Measurements from ENCODE around the gene GULP1. TPM values are rescaled to one million over a fixed set of nuclear protein-coding genes. Genes with fewer than 3 reads are reported as not detected.

The GULP1 gene
- total and polyA plus RNA-seq, 10 of the 15 experiments (the other 5 are each of a cell fraction or from before 2014, with no cell fraction given) = 0.02 to 1.3 (median 0.15) TPM; not detected in 5

- Histone ChIP-seq H3K27ac (ENCODE audit: control insufficient read depth, insufficient read depth) (no peak overlapping the region), H3K36me3 (ENCODE audit: control insufficient read depth in 2 of 2, insufficient read depth in 2 of 2, low read length in 1 of 2) (no peaks in the 10 kb centered on the region), H4K20me1 (ENCODE audit: control insufficient read depth, insufficient read depth) (no peaks in the 10 kb centered on the region), H3K27me3 (replicated peaks in 1 of 2; ENCODE audit: control insufficient read depth in 2 of 2, insufficient read depth in 2 of 2, low read length in 1 of 2) (no peaks in the 10 kb centered on the region), H2AFZ (ENCODE audit: control insufficient read depth, low read depth, low read length) (no peak overlapping the region), H3K9me3 (replicated peaks; ENCODE audit: control insufficient read depth, insufficient read depth, low read length) (no peaks in the 10 kb centered on the region), H3K9ac (ENCODE audit: control insufficient read depth, insufficient read depth, low read length) (no peak overlapping the region), H3K4me2 (ENCODE audit: control insufficient read depth, insufficient read depth) (no peak overlapping the region), H3K79me2 (ENCODE audit: control insufficient read depth, insufficient read depth, low read length) (no peaks in the 10 kb centered on the region), H3K4me1 (ENCODE audit: control insufficient read depth, insufficient read depth, low read length) (no peaks in the 10 kb centered on the region), H3K4me3 (no peak overlapping the region)
- ChIA-PET POLR2A (no interaction called here), CTCF (no interaction called here), SMC1A (ENCODE audit: uncharacterized antibody, unreplicated experiment) (no interaction called here), RAD21 (ENCODE audit: unreplicated experiment) (no interaction called here)
- in situ Hi-C loops (cut with MboI) (no loop called here), intact Hi-C loops (cut with micrococcal nuclease; ENCODE audit: unreplicated experiment) (no loop called here)
- no peak for FAIRE-seq
- TF ChIP-seq SMC3 (IDR thresholded peaks at IDR 0.05; ENCODE audit: borderline replicate concordance, low read length) (no peak), MEF2B (IDR thresholded peaks at IDR 0.05; ENCODE audit: partially characterized antibody, poor library complexity, severe bottlenecking) (no peak), NR2C1 (IDR thresholded peaks at IDR 0.05) (no peak), IRF4 (IDR thresholded peaks at IDR 0.05; ENCODE audit: low read depth, low read length) (no peak), RBBP5 (conservative IDR thresholded peaks at IDR 0.05) (no peak), TAF1 (IDR thresholded peaks at IDR 0.05; ENCODE audit: borderline replicate concordance, low read depth, low read length) (no peak)
- BruUV-seq (replicated peaks) = no TSS peak
- ATAC-seq = no peak
- no peak for DNase-seq (ENCODE audit: low read depth, low spot score)
- WGBS (ENCODE audit: insufficient coverage, insufficient replicate concordance, low lambda C conversion rate, missing lambda C conversion rate) = 0% methylated on average over 1 of the region's 1 CpG
Observed at GRCh38 chr2:188515918-188516317, 224.2 kb downstream of the GULP1 start.

- Histone ChIP-seq H3K9ac (ENCODE audit: control insufficient read depth, insufficient read depth, low read length) (no peak overlapping the region), H3K4me2 (ENCODE audit: control insufficient read depth, insufficient read depth) (no peak overlapping the region), H3K4me1 (ENCODE audit: control insufficient read depth, insufficient read depth, low read length) (no peaks in the 10 kb centered on the region), H3K36me3 (ENCODE audit: control insufficient read depth in 2 of 2, insufficient read depth in 2 of 2, low read length in 1 of 2) (no peaks in the 10 kb centered on the region), H3K9me3 (replicated peaks; ENCODE audit: control insufficient read depth, insufficient read depth, low read length) (no peaks in the 10 kb centered on the region; the same call in 2 of the 3 replicates), H3K27ac (ENCODE audit: control insufficient read depth, insufficient read depth) (no peak overlapping the region), H3K27me3 (replicated peaks in 1 of 2; ENCODE audit: control insufficient read depth in 2 of 2, insufficient read depth in 2 of 2, low read length in 1 of 2) (no peaks in the 10 kb centered on the region), H4K20me1 (ENCODE audit: control insufficient read depth, insufficient read depth) (no peaks in the 10 kb centered on the region), H3K4me3 (no peak overlapping the region), H2AFZ (ENCODE audit: control insufficient read depth, low read depth, low read length) (no peak overlapping the region), H3K79me2 (ENCODE audit: control insufficient read depth, insufficient read depth, low read length) (no peaks in the 10 kb centered on the region)
- BruUV-seq (replicated peaks) = no TSS peak
- no peak for ATAC-seq
- intact Hi-C loops (cut with micrococcal nuclease; ENCODE audit: unreplicated experiment) = no loop called here
- no peak for FAIRE-seq
- ChIA-PET RAD21 (ENCODE audit: unreplicated experiment) (no interaction called here), POLR2A (no interaction called here), SMC1A (ENCODE audit: uncharacterized antibody, unreplicated experiment) (interaction anchor here (1.3 kb wide), 1 partner anchor 467 kb away, joined by 3 read pairs; no protein-coding TSS in a partner anchor), CTCF (interaction anchor here (0.6 kb wide), 1 partner anchor 795 kb away, joined by 4 read pairs; no protein-coding TSS in a partner anchor)
- in situ Hi-C loops (cut with MboI) = no loop called here
- DNase-seq (ENCODE audit: low read depth, low spot score) = no peak
- WGBS (ENCODE audit: insufficient coverage, insufficient replicate concordance, low lambda C conversion rate, missing lambda C conversion rate) = 8% methylated on average over 7 of the region's 7 CpGs
- TF ChIP-seq E4F1 (IDR thresholded peaks at IDR 0.05; ENCODE audit: borderline replicate concordance, partially characterized antibody) = no peak
- TF ChIP-seq BMI1 (IDR thresholded peaks at IDR 0.05; ENCODE audit: borderline replicate concordance) = no peak
- TF ChIP-seq ZBTB40 (IDR thresholded peaks at IDR 0.05; ENCODE audit: borderline replicate concordance) = no peak
- TF ChIP-seq TCF3 (IDR thresholded peaks at IDR 0.05; ENCODE audit: borderline replicate concordance, insufficient read depth, low read depth, low read length) = no peak
Observed at GRCh38 chr2:188517549-188518215, 226.0 kb downstream of the GULP1 start.
